Smooth muscle cell of the brain vasculature (primary cell): Measurements from ENCODE around the gene CRACR2A.
A peak's percentile ranks its signal among the peaks of the same experiment; 100 is the strongest.

Source experiments
- DNase-seq: peaks from one replicate; pipeline ENCODE4 v3.0.0-alpha.2; 2012; ENCODE audit warnings: low read depth, low spot score

Gene CRACR2A

DNA sequence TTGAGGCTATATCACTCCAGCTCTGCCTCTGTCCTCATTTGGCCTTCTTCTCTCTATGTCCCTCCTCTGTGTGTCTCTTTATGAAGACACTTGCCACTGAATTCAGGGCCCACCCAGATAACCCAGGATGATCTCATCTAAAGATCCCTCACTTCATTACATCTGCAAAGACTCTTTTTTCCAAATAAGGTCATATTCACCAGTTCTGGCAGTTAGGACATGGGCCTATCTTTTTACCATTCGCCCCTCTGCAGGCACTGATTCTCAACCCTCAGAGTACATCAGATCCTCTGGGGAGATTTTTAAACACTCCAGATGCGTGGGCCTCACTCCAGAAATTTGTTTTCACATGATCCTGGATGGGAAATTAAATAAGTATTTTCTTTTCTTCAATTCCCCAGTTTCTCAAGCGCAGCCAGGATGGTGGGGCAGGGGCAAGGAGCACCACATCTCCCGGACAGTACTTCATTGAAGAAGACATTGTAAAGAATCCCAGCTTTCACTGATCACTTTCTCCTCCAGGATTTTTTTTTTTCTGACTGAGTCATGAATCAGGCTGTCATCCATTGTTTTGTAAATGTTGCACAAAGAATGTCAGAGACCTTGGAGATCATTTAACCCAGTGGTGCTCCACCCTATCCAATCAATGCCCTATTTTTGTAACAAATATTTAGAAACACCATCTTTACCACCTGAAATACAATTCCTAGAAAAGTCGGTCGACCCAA is 27.4 kb downstream of the CRACR2A start:
- no peak for DNase-seq

DNA sequence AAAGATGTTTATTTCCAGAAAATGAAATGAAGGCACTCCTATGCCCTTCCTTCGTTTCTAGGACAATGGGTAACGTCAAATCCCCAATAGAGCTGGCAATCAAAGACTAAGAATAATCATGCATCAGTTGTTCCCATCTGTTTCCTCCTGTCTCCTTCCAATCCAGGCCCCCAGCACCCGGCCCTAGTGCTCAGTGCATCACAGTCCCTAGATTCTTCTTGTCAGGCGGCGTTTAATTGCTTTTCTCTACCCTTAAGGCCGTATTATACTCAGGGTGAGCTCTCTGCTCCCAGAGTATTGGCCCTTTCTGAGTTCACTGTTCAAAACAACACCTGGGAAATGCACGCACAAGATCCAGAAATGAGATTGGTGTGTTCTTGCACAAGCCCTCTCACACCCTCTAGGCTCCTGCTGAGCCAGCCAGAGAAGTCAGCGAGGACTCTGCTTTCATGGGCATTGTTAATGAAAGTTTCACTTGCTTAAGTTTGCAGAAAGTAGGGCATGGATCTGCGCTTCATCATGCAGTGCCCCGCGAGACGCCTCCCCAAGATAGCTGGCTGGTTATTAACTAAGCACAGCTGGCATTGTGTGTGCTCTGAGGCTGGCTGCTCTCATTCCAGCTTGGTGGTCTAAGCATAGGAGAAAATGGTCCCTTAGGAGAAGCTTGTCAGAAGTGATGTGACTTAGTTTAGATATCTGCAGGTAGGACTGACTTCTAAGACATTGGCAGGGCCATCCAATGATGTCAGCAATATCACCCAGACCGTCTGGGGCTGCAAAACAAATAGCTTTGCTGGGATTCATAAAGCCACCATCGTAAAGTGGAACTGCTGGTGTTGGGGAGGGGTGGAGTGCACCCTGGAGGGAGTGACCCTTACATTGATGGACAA is 28.7 kb downstream of the CRACR2A start:
- no peak for DNase-seq

DNA sequence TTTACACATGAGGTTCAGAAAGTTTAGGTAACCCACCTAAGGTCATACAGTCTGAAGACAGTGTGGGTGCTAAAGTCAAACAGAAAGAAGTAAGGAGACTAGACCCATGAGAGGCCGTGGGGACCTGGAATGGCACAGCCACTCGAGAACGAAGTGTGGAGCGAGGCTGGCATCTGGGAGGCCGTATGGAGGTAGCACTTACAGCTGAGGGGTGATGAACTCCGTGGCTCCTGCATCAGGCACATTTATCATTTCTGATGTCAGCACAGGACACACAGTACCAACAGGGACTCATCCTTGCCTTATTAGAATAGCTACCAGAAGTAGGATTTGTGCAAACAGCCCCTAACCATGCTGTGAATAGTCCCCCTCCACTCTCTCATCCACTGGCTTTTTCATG is 30.5 kb downstream of the CRACR2A start:
- DNase-seq, result no peak

DNA sequence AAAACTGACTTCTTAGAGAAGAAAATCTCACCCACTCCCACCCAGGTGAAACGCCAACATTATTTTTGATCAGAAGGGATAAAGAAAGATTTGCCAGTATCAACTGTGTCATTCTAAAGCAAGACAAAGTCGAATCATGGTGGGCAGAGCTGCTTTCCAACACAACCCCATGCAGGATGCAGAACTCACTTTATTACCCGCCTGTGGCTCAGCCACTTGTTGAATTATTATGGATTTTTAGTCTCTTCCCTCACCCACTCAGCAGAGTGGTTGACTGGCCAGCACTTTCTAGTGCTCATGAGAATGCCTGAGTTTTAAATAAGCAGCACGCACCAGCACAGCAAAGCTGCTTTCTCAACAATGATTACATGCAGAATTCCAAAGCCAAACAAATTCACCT is 32.1 kb downstream of the CRACR2A start:
- DNase-seq, result no peak

DNA sequence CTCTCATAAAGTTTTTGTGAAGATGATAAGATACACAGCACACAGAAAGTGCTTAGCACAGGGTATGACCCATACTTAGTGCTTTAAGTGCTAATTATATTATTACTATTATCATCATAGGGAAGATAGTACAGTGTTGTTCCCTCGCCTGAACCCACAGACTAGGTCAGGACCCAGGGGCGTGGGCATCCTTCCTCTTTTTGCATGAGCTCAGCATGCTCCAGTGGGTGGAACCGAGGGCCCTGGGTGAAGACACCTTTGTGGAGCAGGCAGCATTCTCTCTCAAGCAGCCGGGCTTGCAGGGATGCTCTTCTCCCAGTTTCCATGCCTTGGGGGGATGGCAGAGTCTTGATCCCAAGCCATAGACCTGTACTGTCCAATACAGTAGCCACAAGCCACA is 34.8 kb downstream of the CRACR2A start:
- no peak for DNase-seq

DNA sequence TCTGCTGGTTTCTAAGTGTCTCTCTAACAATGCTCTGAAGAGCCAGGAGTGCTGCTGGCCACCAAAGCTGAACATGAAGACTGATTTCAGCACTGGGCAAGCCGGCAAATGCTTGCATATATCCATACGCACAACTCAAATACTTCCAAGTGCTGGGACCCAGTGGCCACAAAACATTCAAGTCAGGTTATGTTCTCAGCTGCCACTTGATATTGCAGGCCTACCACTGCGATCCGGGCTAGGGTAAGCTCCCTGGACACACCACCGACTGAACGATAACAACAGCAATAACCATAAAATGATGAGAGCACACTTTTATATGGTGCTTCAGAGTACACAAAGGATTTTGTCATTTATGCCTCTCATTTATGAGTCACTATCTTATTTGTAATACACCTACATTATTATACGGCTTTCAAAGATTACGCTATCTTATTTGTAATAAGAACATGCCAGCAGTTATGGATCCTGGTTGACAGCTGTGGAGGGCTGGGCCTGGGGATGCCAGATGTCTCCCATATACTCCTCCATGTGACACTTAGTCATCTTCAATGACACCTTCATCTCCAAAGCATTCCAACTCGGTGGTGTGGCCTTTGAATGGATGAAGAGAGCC is 35.5 kb downstream of the CRACR2A start:
- DNase-seq, result no peak

DNA sequence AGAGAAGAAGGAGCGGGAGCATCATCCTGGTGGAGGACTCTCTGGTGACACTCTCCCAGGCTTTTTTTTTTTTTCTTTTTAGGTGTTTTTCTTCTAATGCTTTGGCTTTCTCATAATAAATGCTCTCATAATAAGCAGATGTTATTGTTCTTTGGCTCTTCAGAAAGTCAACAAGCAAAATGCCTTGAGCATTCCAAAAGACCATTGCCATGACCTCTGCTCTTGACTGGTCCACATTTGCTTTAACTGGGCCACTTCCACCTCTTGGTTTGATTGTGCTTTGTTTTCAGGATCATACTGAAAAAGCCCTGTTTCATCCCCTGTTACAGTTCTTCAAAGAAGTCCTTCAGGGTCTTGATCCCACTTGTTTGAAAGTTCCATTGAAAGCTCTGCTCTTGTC is 36.9 kb downstream of the CRACR2A start:
- no peak for DNase-seq

DNA sequence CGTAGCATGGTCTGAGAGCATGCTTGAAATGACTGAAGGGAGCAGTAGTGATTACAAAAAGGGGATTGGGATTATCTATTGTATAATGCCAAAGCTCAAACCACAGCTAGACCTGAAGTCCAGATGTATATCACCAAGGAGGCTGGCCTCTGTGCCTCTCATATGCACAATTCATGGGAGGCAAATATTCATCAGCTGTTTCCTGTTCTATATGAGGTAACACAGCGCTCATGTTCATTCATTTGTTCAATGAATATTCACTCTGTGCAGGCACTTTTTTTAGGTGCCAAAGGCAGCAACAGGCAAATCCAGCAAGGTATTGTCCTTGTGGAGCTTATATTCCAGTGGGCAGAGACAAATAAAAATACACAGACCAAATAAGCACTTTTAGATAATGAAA is 39.0 kb downstream of the CRACR2A start:
- no peak for DNase-seq

DNA sequence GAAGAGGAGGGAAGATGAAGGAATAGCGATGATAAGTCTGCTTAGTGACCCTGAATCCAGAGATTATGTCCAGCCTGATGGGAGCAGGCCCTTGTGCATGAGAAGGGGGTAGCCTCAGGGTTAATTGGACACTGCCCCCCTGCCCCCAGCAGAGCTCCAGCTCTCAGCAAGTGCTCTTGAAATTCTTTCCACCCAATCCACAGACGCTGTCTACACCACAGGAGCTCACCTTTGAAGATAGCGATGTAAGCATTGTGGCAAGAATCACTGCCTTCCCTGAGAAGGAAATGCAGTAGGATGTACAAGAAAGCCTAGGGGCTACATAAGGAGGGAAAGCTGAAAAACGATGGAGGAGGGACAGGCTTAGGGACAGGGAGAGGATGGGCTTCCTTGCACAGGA is 39.4 kb downstream of the CRACR2A start:
- DNase-seq, result no peak

DNA sequence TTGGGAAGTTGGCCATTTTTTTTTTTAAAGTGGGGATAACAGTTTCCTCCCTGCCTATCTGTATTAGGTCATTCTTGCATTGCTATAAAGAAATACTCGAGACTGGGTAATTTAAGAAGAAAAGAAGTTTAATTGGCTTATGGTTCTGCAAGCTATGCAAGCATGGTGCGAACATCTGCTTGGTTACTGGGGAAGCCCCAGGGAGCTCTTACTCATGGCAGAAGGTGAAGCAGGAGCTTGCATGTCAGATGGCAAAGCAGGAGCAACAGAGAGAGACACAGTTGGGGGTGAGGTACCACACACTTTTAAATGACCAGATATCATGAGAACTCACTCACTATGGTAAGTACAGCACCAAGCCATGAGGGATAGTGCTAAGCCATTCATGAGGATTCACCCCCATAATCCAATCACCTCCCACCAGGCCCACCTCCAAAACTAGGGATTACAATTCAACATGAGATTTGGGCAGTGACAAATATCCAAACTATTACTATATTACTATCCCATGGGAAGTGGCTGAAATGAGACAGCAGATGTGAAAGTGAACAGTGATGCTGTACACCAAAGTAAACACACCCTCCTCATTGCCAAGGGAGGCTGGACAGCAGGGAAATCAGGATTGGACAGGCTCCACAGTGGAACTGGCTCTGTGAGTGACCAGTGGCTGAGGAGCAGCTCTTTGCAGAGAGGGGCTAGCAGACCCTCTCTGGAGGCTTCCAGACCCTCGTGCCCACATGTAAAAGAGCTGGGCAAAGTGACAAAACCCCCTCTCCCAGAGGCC is 40.5 kb downstream of the CRACR2A start:
- DNase-seq, result no peak

DNA sequence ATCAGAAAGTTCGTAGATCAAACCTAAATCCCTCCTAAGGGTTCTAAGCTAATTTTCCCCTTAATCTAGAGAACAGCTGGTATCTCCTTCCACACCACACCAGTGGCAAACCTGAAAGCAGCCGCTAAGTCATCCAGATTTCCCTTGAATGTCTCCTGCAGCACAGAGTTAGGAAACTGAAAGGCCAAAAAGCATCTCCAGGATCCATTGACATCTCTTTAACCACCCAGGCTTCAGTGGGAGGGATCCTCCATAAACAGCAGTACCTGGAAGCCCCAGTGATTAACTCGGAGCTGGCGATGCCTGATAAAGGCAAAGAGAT is 47.6 kb downstream of the CRACR2A start:
- no peak for DNase-seq

DNA sequence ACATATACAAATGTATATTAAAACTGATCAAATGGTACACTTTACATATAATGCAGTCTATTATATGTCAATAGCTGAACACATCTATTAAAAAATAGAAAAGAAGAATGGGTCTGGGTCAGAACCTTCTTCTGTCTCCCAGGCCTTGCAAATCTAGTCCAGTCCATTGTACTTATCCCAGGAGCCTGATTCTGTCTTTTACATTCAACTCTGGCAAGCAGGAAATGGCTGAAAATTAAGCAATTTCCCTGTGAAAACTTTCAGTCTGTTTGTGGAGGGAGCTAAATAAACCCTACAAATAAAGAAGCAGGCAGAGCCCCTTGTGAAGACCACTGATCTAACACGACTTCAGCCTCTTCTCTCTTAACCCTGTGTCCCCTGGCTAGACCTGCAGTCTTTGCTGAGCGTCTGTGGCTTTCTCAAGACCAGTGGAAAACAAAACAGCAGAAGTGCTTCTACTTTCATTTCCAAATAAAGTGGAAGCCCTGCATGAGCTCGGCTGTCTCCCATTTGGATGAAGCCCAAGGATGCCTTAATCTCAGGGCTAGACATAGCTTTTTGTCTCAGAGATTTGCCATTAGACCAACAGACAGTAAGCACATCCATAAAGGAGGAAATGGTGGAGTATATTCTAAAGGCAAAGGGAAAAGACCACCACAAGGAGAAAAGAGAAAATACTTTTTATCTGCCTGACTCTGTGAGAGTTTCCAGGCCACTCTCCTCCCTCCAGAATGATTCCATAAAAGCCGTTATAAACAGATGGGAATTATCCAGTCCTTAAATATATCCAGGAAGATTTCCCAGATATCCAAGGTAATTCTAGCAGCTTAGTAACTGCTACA is 48.2 kb downstream of the CRACR2A start:
- no peak for DNase-seq

DNA sequence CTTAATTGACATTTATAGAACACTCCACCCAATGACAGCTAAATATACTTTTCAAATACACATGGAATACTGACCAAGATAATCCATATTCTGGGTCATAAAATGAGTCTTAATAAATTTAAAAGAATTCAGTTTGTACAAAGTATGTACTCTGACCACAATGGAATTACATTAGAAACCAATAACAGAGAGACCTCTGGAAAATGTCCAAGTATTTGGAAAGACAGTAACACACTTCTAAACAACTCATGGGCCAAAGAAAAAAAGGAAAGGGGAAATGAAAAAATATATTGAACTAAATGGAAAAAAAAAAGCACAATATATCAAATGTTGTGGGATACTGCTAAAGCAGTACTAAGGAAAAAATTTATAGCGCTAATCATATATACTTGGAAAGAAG is 52.0 kb downstream of the CRACR2A start:
- no peak for DNase-seq

DNA sequence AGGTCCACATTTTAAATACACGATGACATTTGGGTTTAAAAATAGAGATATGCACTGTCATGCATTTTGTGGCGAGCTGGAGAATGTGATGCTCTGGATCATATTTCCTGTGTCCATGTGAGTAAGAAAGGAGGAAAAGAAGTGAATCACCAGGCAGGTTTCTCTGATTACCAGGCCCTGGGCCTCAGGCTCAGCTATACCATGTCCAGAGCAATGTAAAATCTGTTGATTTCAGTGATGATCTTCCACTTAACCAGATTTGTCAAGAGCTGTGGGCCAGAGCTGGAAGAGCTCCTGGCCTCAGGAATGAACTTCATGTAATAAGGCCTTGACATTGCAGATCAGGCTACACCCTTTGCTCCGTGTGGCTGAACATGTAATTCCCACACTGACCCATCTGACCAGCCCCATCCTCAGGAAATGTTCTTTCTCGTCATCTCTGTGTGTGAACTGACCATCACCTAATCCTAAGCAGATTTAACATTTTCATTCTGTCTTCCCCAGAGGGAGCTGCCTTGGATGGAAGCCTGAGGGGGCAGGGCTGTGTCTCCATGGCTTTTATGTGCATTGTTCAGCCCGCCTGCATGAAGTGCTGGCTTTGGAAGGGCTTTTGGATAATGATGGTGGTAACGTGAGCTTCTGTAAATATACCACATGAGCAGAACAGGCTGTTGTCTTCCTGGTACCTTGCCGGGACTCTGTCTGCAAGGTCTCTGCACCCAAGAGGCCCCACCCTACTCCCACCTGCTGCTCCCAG is 54.5 kb downstream of the CRACR2A start:
- DNase-seq, result peak; percentile 65

DNA sequence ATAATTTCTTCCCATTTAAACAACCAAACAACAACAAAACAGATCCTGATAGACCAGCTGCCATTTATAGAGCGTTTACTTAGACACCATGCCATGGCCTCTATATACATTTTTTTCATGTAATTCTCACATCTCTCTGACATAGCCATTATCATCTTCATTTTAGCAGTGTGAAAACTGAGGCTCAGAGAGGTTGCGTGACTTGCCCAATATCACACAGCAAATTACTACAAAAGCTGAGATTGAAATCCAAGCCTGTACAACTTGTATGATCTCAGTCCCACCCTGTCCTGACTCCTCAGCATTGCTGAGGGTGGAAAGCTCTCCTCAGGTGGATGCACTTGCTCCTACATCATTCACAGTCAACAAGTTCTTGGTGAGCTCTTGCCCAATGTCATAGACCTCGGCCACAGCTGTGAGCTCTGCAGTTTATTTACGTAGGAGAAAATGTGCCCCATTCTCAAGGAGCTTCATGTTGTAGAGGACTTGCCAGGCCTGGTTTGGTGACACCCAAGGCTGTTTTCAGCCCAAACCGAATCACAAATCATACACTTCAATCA is 55.5 kb downstream of the CRACR2A start:
- no peak for DNase-seq

DNA sequence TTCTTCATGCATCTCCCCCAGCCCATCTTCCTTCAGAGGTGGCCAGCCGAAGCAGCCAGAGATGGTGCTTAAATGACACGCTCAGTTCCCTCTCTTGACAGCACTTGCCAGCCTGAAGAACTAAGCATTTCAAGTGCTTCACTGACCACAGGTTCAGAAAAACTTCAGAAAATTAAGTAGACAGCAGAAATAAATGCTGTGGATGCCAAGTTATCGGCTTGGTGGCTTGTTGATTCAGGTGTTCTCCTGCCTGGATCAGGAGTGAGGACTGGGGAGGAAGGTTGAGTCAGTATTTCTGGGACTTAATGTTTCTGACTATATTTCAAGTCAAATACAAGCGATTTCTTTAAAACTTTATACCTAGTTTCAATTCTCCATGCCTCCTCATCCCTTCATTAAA is 58.2 kb downstream of the CRACR2A start:
- DNase-seq, result no peak

DNA sequence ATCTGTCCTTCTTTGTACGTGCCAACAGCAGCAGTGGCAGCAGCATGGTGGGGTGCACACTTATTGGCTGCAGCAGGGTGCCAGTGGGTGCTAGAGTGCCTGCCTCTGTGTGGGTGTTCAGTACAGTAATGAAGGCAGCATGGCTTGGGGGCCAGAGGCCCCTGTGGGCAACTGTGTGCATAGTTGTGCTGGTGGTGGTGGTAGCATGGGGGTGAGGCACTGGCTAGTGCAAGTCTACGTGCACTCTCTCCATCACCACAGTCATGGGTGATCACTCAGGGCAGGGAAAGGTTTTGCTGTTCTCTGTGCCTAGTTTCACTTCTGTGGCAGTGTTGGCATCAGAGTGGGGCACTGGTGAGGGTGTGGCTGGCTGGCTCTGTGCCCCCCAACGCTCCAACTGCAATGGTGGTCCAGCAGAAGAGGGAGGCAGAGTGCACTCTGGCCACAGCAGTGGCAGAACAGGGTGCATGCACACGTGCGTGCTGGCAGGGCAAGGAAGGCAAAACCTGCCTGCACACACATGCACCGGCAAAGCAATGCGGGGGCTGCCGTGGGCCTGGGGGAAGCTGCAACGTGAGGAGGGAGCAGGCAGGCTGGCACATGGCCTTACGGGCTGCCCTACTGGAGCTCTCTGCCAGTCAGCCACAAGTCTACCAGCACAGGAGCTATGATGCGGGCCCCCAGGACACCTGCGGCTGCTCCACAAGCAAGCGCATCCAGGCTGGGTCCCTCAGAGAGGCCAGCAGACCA is 60.1 kb downstream of the CRACR2A start:
- DNase-seq, result no peak

DNA sequence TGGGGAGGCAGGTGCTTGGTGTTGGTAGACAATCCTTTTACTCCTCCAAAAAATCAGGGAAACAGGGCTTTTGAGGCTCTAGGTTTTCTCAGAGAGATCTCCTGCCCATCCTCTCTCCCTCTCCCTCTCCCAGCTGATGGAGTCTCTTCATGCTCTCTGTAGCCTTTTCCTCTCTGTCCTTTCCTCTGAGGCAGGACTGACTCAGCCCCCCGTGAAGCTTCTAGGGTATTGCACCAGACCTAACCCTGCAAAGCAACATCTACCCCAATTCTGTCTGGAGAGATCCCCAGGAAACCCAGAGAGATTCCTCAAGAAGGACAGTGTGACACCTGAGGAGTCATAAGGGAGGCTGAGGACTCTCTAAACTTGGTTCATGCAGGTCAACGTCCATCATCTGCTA is 66.4 kb downstream of the CRACR2A start:
- DNase-seq, result no peak

DNA sequence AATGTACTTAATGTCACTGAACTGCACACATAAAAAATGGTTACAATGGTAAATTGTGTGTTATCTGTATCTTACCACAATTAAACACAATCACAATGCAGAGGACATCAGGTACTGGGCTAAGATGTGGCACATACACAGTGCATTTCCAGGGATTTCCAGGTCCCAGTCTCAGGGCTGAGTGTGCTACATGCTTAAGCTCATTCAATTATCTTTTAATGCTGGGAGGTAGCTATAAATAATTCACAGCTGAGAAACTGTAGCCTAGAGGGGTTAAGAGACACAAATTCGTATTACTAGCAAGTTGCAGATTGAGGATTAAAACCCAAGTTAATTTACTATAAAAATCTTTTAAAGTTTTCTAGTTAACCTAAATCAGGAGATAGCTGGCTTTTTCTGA is 67.1 kb downstream of the CRACR2A start:
- no peak for DNase-seq
